Measurements from ENCODE around the gene RSPH6A.

DNA sequence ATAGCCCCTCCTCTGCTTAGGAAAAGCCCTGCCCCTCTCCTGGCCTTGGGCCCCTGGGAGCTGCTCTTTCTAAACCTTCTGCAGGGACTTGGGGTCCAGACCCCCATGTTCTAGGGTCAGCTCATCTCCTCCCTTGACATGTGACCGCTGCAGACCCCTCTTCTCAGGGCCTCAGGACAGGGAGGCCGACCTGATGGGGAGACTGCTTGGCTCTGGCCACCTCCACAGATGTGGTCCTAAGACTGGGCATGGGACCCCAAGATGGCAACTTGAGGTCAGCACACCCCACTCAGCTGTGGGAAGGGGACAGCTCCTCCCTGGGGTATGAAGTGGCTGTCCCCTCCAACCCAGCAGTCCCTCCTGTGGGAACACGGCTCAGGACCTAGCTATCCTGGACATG lies 42.2 kb downstream of the RSPH6A start:
- TF ChIP-seq SP2 (CRISPR knock-in tag; IDR thresholded peaks at IDR 0.05), result no peak
- no peak for TF ChIP-seq MXD4 (CRISPR knock-in tag; IDR thresholded peaks at IDR 0.05)
- no peak for TF ChIP-seq ZNF3 (CRISPR knock-in tag; IDR thresholded peaks at IDR 0.05)

Measured in HepG2 (cell line).